Stimulated activated naive CD8-positive, alpha-beta T cell treated with anti-CD3 and anti-CD28 coated beads, Interleukin-15, Interleukin-2, amounts not matched to agents 100 U/mL and 50 U/mL, for 24 hours (primary cell): ENCODE results near the gene GIT2.
"Not testable (repeated sequence)": the region's sequence is repeated elsewhere in the genome, so short reads cannot be mapped to it uniquely, and the experiment has no call there.

ENCODE experiments used
- ATAC-seq: fragments of 150-1000 bp; cut with Tn5 transposase; one replicate; pipeline ENCODE4 v1.10.0; 2021
- DNase-seq: peaks from one replicate; pipeline ENCODE4 v3.0.0; 2021

The GIT2 gene

GRCh38 chr12:109891731-109892130, 104.4 kb downstream of the GIT2 start:
- DNase-seq, ATAC-seq: not testable (repeated sequence)

- ATAC-seq (no peak), DNase-seq (no peak)
Observed at GRCh38 chr12:109890620-109891170, 105.5 kb downstream of the GIT2 start.

- ATAC-seq (peak; percentile 78), DNase-seq (peak; percentile 29)
Observed at GRCh38 chr12:109888179-109889020, 107.8 kb downstream of the GIT2 start.

DNA sequence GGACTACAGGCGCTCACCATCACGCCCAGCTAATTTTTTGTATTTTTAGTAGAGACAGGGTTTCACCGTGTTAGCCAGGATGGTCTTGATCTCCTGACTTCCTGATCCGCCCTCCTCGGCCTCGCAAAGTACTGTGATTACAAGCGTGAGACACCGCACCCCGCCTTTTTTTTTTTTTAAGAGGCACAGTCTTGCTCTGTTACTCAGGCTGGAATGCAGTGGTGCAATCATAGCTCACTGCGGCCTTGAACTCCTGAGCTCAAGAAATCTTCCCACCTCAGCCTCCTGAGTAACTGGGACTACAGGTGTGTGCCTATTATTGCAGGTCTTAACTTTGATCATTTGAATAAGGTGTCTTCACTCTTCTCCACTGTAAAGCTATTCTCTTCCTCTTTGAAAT, 110.6 kb downstream of the GIT2 start:
- DNase-seq, result no peak
- no peak for ATAC-seq

GRCh38 chr12:109883461-109883860, 112.7 kb downstream of the GIT2 start:
- ATAC-seq, result no peak
- no peak for DNase-seq

- DNase-seq (no peak), ATAC-seq (no peak)
Observed at GRCh38 chr12:109881752-109882151, 114.4 kb downstream of the GIT2 start.

GRCh38 chr12:109880938-109881337, 115.2 kb downstream of the GIT2 start:
- DNase-seq, result no peak
- no peak for ATAC-seq

DNA sequence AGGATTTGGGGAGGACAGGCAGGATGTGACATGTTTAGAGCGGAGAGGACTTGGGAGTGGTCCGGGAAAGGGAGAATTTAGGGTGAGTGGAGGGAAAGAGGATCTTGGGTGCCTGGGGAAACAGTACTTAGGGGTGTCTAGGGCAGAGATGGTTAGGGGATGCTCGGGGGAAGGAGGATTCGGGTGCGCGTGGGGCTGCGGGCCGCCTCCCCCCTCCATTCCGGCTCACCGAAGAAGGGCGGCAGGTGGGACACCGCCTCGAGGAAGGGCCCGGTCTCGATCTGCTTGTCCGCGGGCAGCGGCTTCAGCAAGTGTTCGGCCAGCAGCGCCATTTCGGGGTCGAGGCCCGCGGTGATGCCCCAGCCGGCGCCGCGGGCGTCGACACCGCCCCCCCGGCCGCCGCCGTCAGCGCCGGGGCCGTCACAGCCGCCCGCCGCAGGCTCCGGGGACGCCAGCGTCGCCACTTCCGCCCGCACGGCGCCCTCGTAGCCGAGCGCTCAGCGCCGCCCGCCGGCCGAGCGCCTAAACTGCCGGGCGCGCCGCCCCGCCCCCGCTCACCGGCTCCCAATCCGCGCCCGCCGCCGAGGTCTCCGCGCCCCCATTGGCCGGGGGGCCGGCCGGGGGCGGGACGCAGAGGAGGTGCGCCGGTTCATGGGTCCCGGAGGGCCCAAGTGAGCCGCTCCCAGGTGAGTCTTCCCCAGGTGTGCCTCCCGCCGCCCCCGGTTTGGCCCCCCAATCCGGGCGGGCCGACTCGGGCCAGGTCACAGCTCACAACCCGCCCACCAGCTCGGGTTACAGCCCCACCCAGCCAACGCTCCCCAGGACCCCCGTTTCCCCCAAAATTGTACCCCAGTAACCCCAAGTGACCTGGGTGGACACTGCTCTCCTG, 115.9 kb downstream of the GIT2 start, which contains the start of gene GLTP:
Gene GLTP (minus strand): TSS at position 499 of the 889 bp plus-strand sequence. CDS start 167 bp downstream, at position 332.
- DNase-seq, result peak; percentile 93
- peak; percentile 96 for ATAC-seq
